Mesenchymal stem cell (in vitro differentiated cells and primary cell): ENCODE measurements around the gene MYOCD.

Source experiments
- DNase-seq: peaks from one replicate; pipeline ENCODE4 v3.0.0-alpha.2; 2013
- H2AFZ ChIP-seq: one replicate; pipeline ENCODE4 v1.6.1; 2013; ENCODE audit warnings: low read depth, mild to moderate bottlenecking, control low read depth, inconsistent platforms, low read length, moderate library complexity
- H2AK5ac ChIP-seq: 2 replicates; pipeline ENCODE4 v1.6.1; 2013; ENCODE audit warnings: low read length, moderate library complexity, mild to moderate bottlenecking, inconsistent platforms; ENCODE audit not compliant: severe bottlenecking
- H2BK120ac ChIP-seq: one replicate; pipeline ENCODE4 v1.6.1; 2013; ENCODE audit warnings: low read depth, mild to moderate bottlenecking, inconsistent platforms, low read length, moderate library complexity
- H2BK12ac ChIP-seq, 2 experiments: one replicate each; pipeline ENCODE4 v1.6.1; 2013; ENCODE audit warnings: inconsistent platforms in 2 of 2, low read length in 2 of 2, mild to moderate bottlenecking in 2 of 2, moderate library complexity in 2 of 2, control low read depth in 1 of 2
- H2BK15ac ChIP-seq: one replicate; pipeline ENCODE4 v1.6.1; 2013; ENCODE audit warnings: mild to moderate bottlenecking, low read depth, inconsistent platforms; ENCODE audit not compliant: poor library complexity, severe bottlenecking
- H2BK5ac ChIP-seq: 2 replicates; pipeline ENCODE4 v1.6.1; 2013; ENCODE audit warnings: low read depth, mild to moderate bottlenecking, low read length, control low read depth, inconsistent platforms; ENCODE audit not compliant: poor library complexity, severe bottlenecking
- H3K14ac ChIP-seq, 2 experiments: one replicate each; pipeline ENCODE4 v1.6.1; 2013; ENCODE audit warnings: inconsistent platforms in 2 of 2, low read length in 2 of 2, control low read depth in 1 of 2, mild to moderate bottlenecking in 1 of 2, moderate library complexity in 1 of 2
- H3K18ac ChIP-seq, 2 experiments: one replicate each; pipeline ENCODE4 v1.6.1; 2013; ENCODE audit warnings: inconsistent platforms in 2 of 2, low read length in 2 of 2, control low read depth in 1 of 2, low read depth in 1 of 2, mild to moderate bottlenecking in 1 of 2
- H3K23ac ChIP-seq, 2 experiments: one replicate each; pipeline ENCODE4 v1.6.1; 2013; ENCODE audit warnings: inconsistent platforms in 2 of 2, low read length in 2 of 2, mild to moderate bottlenecking in 2 of 2, moderate library complexity in 2 of 2, control low read depth in 1 of 2
- H3K27ac ChIP-seq: 2 replicates; pipeline ENCODE4 v1.5.1; 2013; ENCODE audit warnings: mild to moderate bottlenecking, moderate library complexity, low read length, control low read depth, inconsistent platforms; ENCODE audit not compliant: poor library complexity, severe bottlenecking
- H3K27me3 ChIP-seq, 2 experiments: 2 replicates each; pipeline versions ENCODE4 v1.6.1 to v1.7.0; 2013; ENCODE audit warnings: low read length in 2 of 2, mild to moderate bottlenecking in 2 of 2, moderate library complexity in 2 of 2, control low read depth in 1 of 2, inconsistent platforms in 1 of 2; ENCODE audit not compliant: control insufficient read depth in 1 of 2, insufficient read depth in 1 of 2
- H3K36me3 ChIP-seq, 2 experiments: 2 replicates each; pipeline versions ENCODE4 v1.6.1 to v1.7.0; 2013; ENCODE audit warnings: low read length in 2 of 2, control low read depth in 1 of 2, inconsistent platforms in 1 of 2, low read depth in 1 of 2, mild to moderate bottlenecking in 1 of 2; ENCODE audit not compliant: insufficient read depth in 2 of 2, control insufficient read depth in 1 of 2
- H3K4ac ChIP-seq, 2 experiments: one replicate each; pipeline ENCODE4 v1.6.1; 2013; ENCODE audit warnings: inconsistent platforms in 2 of 2, low read length in 2 of 2, mild to moderate bottlenecking in 2 of 2, moderate library complexity in 2 of 2, control low read depth in 1 of 2, low read depth in 1 of 2
- H3K4me1 ChIP-seq: 2 replicates; pipeline ENCODE4 v1.6.1; 2013; ENCODE audit warnings: low read depth, low read length, control low read depth; ENCODE audit not compliant: control insufficient read depth, insufficient read depth
- H3K4me2 ChIP-seq: 2 replicates; pipeline ENCODE4 v1.6.1; 2013; ENCODE audit warnings: low read length, mild to moderate bottlenecking, inconsistent platforms; ENCODE audit not compliant: poor library complexity, severe bottlenecking
- H3K4me3 ChIP-seq, 2 experiments: 2 replicates each; pipeline versions ENCODE4 v1.5.1 to v1.7.0; 2013; ENCODE audit warnings: low read length in 2 of 2, mild to moderate bottlenecking in 2 of 2, control low read depth in 1 of 2, low read depth in 1 of 2; ENCODE audit not compliant: insufficient read depth in 1 of 2
- H3K79me1 ChIP-seq: replicated peaks from 2 replicates; pipeline ENCODE4 v1.6.1; 2013; ENCODE audit warnings: mild to moderate bottlenecking, control low read depth, low read length, inconsistent platforms; ENCODE audit not compliant: poor library complexity, severe bottlenecking
- H3K9ac ChIP-seq: 2 replicates; pipeline ENCODE4 v1.7.0; 2013; ENCODE audit warnings: mild to moderate bottlenecking, low read length, moderate library complexity
- H3K9me3 ChIP-seq: 2 replicates; pipeline ENCODE4 v1.7.0; 2013; ENCODE audit warnings: mild to moderate bottlenecking, low read length; ENCODE audit not compliant: control insufficient read depth
- H4K8ac ChIP-seq: one replicate; pipeline ENCODE4 v1.6.1; 2013; ENCODE audit warnings: inconsistent platforms, mild to moderate bottlenecking, low read length, moderate library complexity
- H4K91ac ChIP-seq: one replicate; pipeline ENCODE4 v1.6.1; 2013; ENCODE audit warnings: mild to moderate bottlenecking, low read length, inconsistent platforms
- WGBS: methylation state at CpG from one replicate; pipeline ENCODE4 v1.1.7; 2013; ENCODE audit warnings: mixed read lengths; 5-methylcytosine and 5-hydroxymethylcytosine counted together

Gene MYOCD

DNA sequence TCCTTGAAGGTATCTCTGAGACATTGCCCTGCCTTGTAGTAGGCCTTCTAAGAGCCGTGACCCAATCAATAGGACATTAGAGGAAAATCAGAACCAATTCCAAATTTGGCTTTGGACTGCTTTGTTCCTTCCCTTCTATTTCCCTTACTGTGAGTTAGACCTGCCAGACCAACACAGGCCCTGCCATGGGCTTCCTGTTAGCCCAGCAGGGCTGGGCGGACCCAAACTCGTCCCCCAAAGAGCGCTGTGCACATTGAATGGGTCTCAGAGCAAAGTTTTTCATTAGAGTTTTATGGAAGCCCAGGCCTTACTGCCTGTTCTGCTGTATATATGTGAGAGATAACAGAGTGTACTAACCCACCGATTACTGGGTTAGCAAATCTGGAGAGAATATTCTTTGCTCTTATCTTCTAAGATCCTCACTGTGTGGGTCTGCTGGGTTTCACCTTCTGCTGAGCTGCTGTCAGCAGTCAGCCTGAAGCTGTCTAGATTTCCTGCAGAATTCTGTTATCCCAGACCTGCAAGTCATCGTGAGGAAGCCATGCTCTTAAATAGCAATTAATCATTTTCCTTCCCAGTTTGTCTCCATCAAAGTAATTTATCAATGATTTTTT lies 129.3 kb downstream of the MYOCD start:
- Histone ChIP-seq H2BK120ac (no peak overlapping the region), H3K36me3 (no peaks in the 10 kb centered on the region), H3K79me1 (no peaks in the 10 kb centered on the region), H3K23ac (no peak overlapping the region), H2AK5ac (no peak overlapping the region), H3K4ac (no peak overlapping the region), H3K18ac (no peak overlapping the region), H3K4me1 (peaks cover 3% of the 10 kb centered on the region), H4K91ac (no peak overlapping the region), H2BK5ac (no peak overlapping the region), H3K4me2 (no peak overlapping the region), H3K4me3 (no peak overlapping the region), H4K8ac (no peak overlapping the region), H2AFZ (no peak overlapping the region), H3K27ac (no peak overlapping the region), H3K14ac (no peak overlapping the region), H3K27me3 (peaks cover 10 to 16% of the 10 kb centered on the region in 2 experiments), H3K9me3 (peaks cover 11% of the 10 kb centered on the region), H3K9ac (no peak overlapping the region), H2BK12ac (no peak overlapping the region), H2BK15ac (no peak overlapping the region)
- WGBS: 61% methylated on average over 5 of the region's 6 CpGs
- no peak for DNase-seq

DNA sequence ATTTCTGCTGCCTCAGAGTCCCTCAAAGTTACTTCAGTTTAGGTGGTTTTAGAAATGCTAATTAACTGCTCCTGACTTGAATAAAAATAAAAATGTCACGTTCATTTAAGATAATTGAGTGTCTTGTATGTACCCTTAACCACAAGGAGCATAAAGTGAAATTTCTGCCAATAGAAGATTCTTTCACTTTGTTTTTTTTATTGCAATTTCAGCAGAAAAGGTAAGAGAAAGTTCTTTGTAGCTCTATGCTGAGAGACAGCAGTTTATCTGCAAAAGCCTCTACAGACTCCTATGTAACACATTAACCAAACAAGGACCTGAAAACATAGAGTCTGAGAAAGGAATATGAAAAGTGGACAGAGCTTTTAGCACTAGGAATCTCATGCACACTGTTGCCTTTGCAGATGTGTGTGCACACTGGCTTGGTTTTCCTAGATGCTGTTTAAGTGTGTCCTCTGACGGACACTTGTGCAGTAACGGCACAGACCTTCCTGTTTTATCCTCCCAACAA lies 135.2 kb downstream of the MYOCD start:
- no peak overlapping the region for H4K8ac ChIP-seq
- no peak overlapping the region for H3K4me2 ChIP-seq
- H2AK5ac ChIP-seq: no peak overlapping the region
- peaks cover 11% of the 10 kb centered on the region for H3K9me3 ChIP-seq
- no peaks in the 10 kb centered on the region for H3K4me1 ChIP-seq
- H3K36me3 ChIP-seq: no peaks in the 10 kb centered on the region
- H3K27me3 ChIP-seq: no peaks in the 10 kb centered on the region
- H2BK15ac ChIP-seq: no peak overlapping the region
- no peak overlapping the region for H3K4me3 ChIP-seq
- no peak overlapping the region for H2BK12ac ChIP-seq
- H3K18ac ChIP-seq: no peak overlapping the region
- no peak overlapping the region for H3K4ac ChIP-seq
- H2AFZ ChIP-seq: no peak overlapping the region
- WGBS: 60% methylated on average over 1 of the region's 3 CpGs
- no peaks in the 10 kb centered on the region for H3K79me1 ChIP-seq
- no peak overlapping the region for H2BK5ac ChIP-seq
- no peak overlapping the region for H2BK120ac ChIP-seq
- no peak overlapping the region for H3K27ac ChIP-seq
- no peak overlapping the region for H4K91ac ChIP-seq
- no peak overlapping the region for H3K23ac ChIP-seq
- no peak overlapping the region for H3K9ac ChIP-seq
- H3K14ac ChIP-seq: no peak overlapping the region
- no peak for DNase-seq

DNA sequence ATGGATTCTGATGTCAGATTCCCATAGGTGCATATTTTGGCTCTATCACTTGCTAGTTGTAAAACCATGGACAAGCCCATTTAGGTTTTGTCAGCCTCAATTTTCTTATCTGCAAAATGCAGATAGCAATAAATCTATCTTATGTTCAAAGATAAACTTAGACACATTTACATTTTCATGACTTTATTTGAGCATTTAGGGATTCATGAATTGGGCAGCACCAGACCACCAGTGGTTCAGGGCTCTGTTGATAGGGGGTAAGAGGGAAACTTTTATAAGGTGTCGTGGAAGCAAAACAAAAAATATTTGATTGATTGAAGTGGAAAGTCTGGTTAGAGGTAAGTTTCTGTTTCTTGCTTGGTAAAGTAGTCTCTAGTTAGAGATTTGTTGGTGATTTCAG lies 140.9 kb downstream of the MYOCD start:
- peaks cover 10% of the 10 kb centered on the region for H3K9me3 ChIP-seq
- H3K9ac ChIP-seq: no peak overlapping the region
- H3K4ac ChIP-seq: no peak overlapping the region
- no peak overlapping the region for H3K4me3 ChIP-seq
- H2BK12ac ChIP-seq: no peak overlapping the region
- H3K36me3 ChIP-seq: no peaks in the 10 kb centered on the region
- H4K8ac ChIP-seq: no peak overlapping the region
- H2BK5ac ChIP-seq: no peak overlapping the region
- H2BK120ac ChIP-seq: no peak overlapping the region
- H3K18ac ChIP-seq: no peak overlapping the region
- no peak overlapping the region for H2AFZ ChIP-seq
- no peak overlapping the region for H3K4me2 ChIP-seq
- DNase-seq: no peak
- no peak overlapping the region for H2AK5ac ChIP-seq
- H3K14ac ChIP-seq: no peak overlapping the region
- H3K79me1 ChIP-seq: no peaks in the 10 kb centered on the region
- H3K27ac ChIP-seq: no peak overlapping the region
- no peak overlapping the region for H3K23ac ChIP-seq
- H3K27me3 ChIP-seq: no peaks in the 10 kb centered on the region
- no peaks in the 10 kb centered on the region for H3K4me1 ChIP-seq
- WGBS: 80% methylated on average over 1 of the region's 1 CpG
- H2BK15ac ChIP-seq: no peak overlapping the region
- no peak overlapping the region for H4K91ac ChIP-seq

DNA sequence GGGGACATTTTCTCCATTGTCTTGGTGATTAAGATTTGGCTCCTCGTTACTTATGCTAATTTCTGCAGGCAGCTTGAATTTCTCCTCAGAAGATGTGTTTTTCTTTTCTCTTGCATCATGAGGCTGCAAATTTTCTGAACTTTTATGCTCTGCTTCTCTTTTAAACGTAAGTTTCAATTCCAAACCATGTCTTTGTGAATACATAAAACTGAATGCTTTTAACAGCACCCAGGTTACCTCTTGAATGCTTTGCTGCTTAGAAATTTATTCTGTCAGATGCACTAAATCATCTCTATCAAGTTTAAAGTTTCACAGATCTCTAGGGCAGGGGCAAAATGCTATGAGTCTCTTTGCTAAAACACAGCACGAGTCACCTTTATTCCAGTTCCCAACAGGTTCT lies 143.0 kb downstream of the MYOCD start:
- Histone ChIP-seq H3K27me3 (no peaks in the 10 kb centered on the region), H3K79me1 (no peaks in the 10 kb centered on the region), H3K4me3 (no peak overlapping the region), H4K91ac (no peak overlapping the region), H3K36me3 (no peaks in the 10 kb centered on the region), H3K9me3 (peaks cover 10% of the 10 kb centered on the region), H3K4me2 (no peak overlapping the region), H3K18ac (no peak overlapping the region), H3K27ac (no peak overlapping the region), H3K4ac (no peak overlapping the region), H3K4me1 (no peaks in the 10 kb centered on the region), H2BK5ac (no peak overlapping the region), H3K9ac (no peak overlapping the region), H4K8ac (no peak overlapping the region), H3K14ac (no peak overlapping the region), H2BK12ac (no peak overlapping the region), H2BK120ac (no peak overlapping the region), H2BK15ac (no peak overlapping the region), H2AFZ (no peak overlapping the region), H3K23ac (no peak overlapping the region), H2AK5ac (no peak overlapping the region)
- 64% methylated on average over 3 of the region's 3 CpGs for WGBS
- DNase-seq: no peak
